ENCODE measurements around the gene CDH6. TPM values are rescaled to one million over a fixed set of nuclear protein-coding genes. Genes with fewer than 3 reads are reported as not detected.

The CDH6 gene
- 13.1 TPM for polyA plus RNA-seq
- long read RNA-seq, donor 1, full-length matches to known transcripts = 1 of 1 reads
- long read RNA-seq, donor 1, partial matches to known transcripts = 0 of 1 reads
- long read RNA-seq, donor 1, other reads (novel, unspliced or antisense) = 0 of 1 reads
- long read RNA-seq, donor 2 = 0 reads
- long read RNA-seq, donor 3, full-length matches to known transcripts = 2 of 2 reads
- long read RNA-seq, donor 3, partial matches to known transcripts = 0 of 2 reads
- long read RNA-seq, donor 3, other reads (novel, unspliced or antisense) = 0 of 2 reads
- long read RNA-seq, donor 4 = 0 reads
- long read RNA-seq, donor 5 = 0 reads
- long read RNA-seq, donor 6, partial matches to known transcripts = 6 of 6 reads
- long read RNA-seq, donor 6, other reads (novel, unspliced or antisense) = 0 of 6 reads
- long read RNA-seq, donor 7 = 0 reads
- long read RNA-seq, donor 8, full-length matches to known transcripts = 1 of 1 reads
- long read RNA-seq, donor 8, partial matches to known transcripts = 0 of 1 reads
- long read RNA-seq, donor 8, other reads (novel, unspliced or antisense) = 0 of 1 reads
- long read RNA-seq, donor 9, partial matches to known transcripts = 0 of 1 reads
- long read RNA-seq, donor 9, other reads (novel, unspliced or antisense) = 0 of 1 reads
- long read RNA-seq, donor 10, full-length matches to known transcripts = 2 of 2 reads
- long read RNA-seq, donor 10, partial matches to known transcripts = 0 of 2 reads
- long read RNA-seq, donor 10, other reads (novel, unspliced or antisense) = 0 of 2 reads
- long read RNA-seq, donor 11 = 0 reads

GRCh38 chr5:31193591-31194467 lies at the start of gene CDH6:
CDH6 (plus strand) TSS chr5:31193686; CDS start chr5:31267474, 73,788 bp downstream.
- H3K9me3 ChIP-seq (ENCODE audit: control insufficient read depth, low read depth, low read length) = no peaks in the 10 kb centered on the region
- 0% methylated on average over 2 of the region's 67 CpGs for WGBS (ENCODE audit: insufficient coverage, low lambda C conversion rate)
- H3K4me1 ChIP-seq (ENCODE audit: control insufficient read depth, insufficient read depth, low read length) = peaks cover 7% of the 10 kb centered on the region
- peaks cover 5% of the 10 kb centered on the region for H3K27me3 ChIP-seq (ENCODE audit: control insufficient read depth, insufficient read depth, low read length)
- peak within 1 kb of the TSS; percentile 71 for H3K27ac ChIP-seq (ENCODE audit: low read length)
- H3K4me3 ChIP-seq (ENCODE audit: low read length) = peak within 1 kb of the TSS; percentile 73
- no peaks in the 10 kb centered on the region for H3K36me3 ChIP-seq (ENCODE audit: control insufficient read depth, insufficient read depth, low read length)
- peak; percentile 63 to 79 for DNase-seq

DNA sequence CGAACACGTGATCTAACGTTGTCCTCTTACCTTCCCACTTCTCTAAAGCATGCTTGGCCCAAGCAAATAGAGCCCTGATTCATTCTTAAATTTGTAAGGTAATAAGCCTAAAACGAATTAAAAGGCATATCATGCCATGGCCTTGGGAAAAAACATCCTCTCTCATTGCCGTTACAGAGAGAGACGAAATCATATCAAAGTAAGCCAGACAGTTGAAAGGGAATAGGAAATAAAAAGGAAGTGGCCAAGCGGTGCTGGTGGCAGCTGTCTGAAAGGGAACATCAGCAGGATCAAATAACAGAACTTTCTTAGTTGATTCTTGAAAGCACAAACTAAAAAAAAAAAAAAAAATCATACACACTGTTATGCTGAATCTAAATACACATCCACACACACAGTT lies 49.1 kb upstream of the CDH6 start:
- WGBS (ENCODE audit: insufficient coverage, low lambda C conversion rate) = 86% methylated on average over 1 of the region's 7 CpGs
- H3K4me3 ChIP-seq (ENCODE audit: low read length) = no peak overlapping the region
- DNase-seq = no peak
- H3K4me1 ChIP-seq (ENCODE audit: control insufficient read depth, insufficient read depth, low read length) = no peaks in the 10 kb centered on the region
- H3K27ac ChIP-seq (ENCODE audit: low read length) = no peak overlapping the region
- H3K9me3 ChIP-seq (ENCODE audit: control insufficient read depth, low read depth, low read length) = no peaks in the 10 kb centered on the region
- H3K27me3 ChIP-seq (ENCODE audit: control insufficient read depth, insufficient read depth, low read length) = no peaks in the 10 kb centered on the region
- no peaks in the 10 kb centered on the region for H3K36me3 ChIP-seq (ENCODE audit: control insufficient read depth, insufficient read depth, low read length)

GRCh38 chr5:31148959-31149475 lies 44.5 kb upstream of the CDH6 start:
- no peaks in the 10 kb centered on the region for H3K36me3 ChIP-seq (ENCODE audit: control insufficient read depth, insufficient read depth, low read length)
- no peaks in the 10 kb centered on the region for H3K4me1 ChIP-seq (ENCODE audit: control insufficient read depth, insufficient read depth, low read length)
- DNase-seq = no peak
- no peak overlapping the region for H3K4me3 ChIP-seq (ENCODE audit: low read length)
- 67% methylated on average over 1 of the region's 2 CpGs for WGBS (ENCODE audit: insufficient coverage, low lambda C conversion rate)
- no peaks in the 10 kb centered on the region for H3K9me3 ChIP-seq (ENCODE audit: control insufficient read depth, low read depth, low read length)
- no peak overlapping the region for H3K27ac ChIP-seq (ENCODE audit: low read length)
- H3K27me3 ChIP-seq (ENCODE audit: control insufficient read depth, insufficient read depth, low read length) = no peaks in the 10 kb centered on the region

DNA sequence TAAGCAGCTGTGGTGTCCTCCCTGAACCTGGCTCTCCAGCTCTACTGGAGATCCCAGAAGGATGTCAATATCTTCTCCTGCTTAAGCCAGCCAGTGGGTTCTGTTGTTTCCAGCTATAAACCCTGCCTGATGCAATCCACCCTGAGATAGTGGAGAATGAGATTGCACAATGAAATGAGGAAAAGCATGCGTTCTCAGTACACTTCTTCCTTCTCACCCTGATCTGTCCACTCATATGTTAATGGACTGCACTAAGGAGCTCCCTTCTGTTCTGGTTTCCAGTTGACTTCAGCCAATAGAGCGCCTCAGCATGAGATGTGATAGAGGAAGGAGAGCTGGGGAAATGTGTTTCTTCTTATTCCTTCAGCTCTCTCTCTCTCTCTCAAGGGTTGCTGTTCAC lies 40.0 kb upstream of the CDH6 start:
- peak; percentile 70 to 89 for DNase-seq
- H3K4me3 ChIP-seq (ENCODE audit: low read length) = no peak overlapping the region
- H3K27me3 ChIP-seq (ENCODE audit: control insufficient read depth, insufficient read depth, low read length) = no peaks in the 10 kb centered on the region
- no CpG with 5 or more reads among the region's 2 CpGs for WGBS (ENCODE audit: insufficient coverage, low lambda C conversion rate)
- H3K27ac ChIP-seq (ENCODE audit: low read length) = peak overlapping the region; percentile 41
- no peaks in the 10 kb centered on the region for H3K36me3 ChIP-seq (ENCODE audit: control insufficient read depth, insufficient read depth, low read length)
- no peaks in the 10 kb centered on the region for H3K4me1 ChIP-seq (ENCODE audit: control insufficient read depth, insufficient read depth, low read length)
- no peaks in the 10 kb centered on the region for H3K9me3 ChIP-seq (ENCODE audit: control insufficient read depth, low read depth, low read length)

DNA sequence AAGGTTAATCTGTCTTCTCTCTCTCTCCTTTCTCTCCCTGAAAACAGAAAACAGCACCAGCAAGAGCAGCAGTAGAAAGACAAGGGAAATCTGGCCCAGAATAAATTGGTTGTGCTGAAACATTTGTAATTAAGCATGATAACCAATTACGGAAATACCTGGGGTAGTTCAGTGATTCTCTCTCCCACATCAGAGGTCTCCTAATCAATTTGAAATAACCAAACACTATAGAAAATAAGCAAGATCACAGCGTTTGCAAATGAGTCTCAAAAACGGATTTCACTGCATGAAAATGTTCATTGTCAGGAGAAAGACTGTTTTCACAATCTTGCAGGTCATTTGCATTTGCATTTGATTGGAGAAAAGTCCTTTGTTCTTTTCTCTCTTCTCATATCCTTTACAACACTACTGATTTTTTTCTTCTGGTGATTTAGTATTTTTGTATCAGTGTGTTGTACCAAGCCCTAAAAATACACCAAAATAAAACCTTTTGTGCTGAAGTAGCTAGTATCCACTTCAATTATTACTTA lies 36.8 kb upstream of the CDH6 start:
- Histone ChIP-seq H3K4me3 (ENCODE audit: low read length) (no peak overlapping the region), H3K4me1 (ENCODE audit: control insufficient read depth, insufficient read depth, low read length) (peaks cover 4% of the 10 kb centered on the region), H3K27ac (ENCODE audit: low read length) (no peak overlapping the region), H3K9me3 (ENCODE audit: control insufficient read depth, low read depth, low read length) (no peaks in the 10 kb centered on the region), H3K27me3 (ENCODE audit: control insufficient read depth, insufficient read depth, low read length) (no peaks in the 10 kb centered on the region), H3K36me3 (ENCODE audit: control insufficient read depth, insufficient read depth, low read length) (no peaks in the 10 kb centered on the region)
- WGBS (ENCODE audit: insufficient coverage, low lambda C conversion rate) = 50% methylated on average over 2 of the region's 3 CpGs
- no peak for DNase-seq

DNA sequence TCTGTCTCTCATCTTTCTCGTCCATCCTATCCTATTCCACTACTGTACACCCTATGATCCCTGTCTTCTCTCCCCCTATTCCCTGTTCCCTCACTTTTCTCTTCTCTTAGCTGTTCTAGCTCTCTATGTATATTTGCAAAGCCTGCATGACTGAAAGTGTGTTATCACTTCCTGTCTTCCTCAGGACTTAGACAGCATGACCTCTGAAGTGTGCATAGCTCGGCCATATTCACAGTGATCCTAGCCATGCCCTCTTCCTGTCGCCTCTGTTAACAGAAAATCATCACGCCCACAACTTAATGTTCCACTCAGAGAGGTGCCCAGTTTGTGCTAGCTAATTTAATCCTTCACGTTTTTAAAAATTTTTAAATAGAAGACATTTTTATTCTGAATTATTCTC lies 35.8 kb upstream of the CDH6 start:
- H3K4me3 ChIP-seq (ENCODE audit: low read length) = no peak overlapping the region
- no peak for DNase-seq
- 54% methylated on average over 5 of the region's 5 CpGs for WGBS (ENCODE audit: insufficient coverage, low lambda C conversion rate)
- no peaks in the 10 kb centered on the region for H3K36me3 ChIP-seq (ENCODE audit: control insufficient read depth, insufficient read depth, low read length)
- no peaks in the 10 kb centered on the region for H3K9me3 ChIP-seq (ENCODE audit: control insufficient read depth, low read depth, low read length)
- no peaks in the 10 kb centered on the region for H3K27me3 ChIP-seq (ENCODE audit: control insufficient read depth, insufficient read depth, low read length)
- H3K27ac ChIP-seq (ENCODE audit: low read length) = no peak overlapping the region
- H3K4me1 ChIP-seq (ENCODE audit: control insufficient read depth, insufficient read depth, low read length) = peaks cover 7% of the 10 kb centered on the region

DNA sequence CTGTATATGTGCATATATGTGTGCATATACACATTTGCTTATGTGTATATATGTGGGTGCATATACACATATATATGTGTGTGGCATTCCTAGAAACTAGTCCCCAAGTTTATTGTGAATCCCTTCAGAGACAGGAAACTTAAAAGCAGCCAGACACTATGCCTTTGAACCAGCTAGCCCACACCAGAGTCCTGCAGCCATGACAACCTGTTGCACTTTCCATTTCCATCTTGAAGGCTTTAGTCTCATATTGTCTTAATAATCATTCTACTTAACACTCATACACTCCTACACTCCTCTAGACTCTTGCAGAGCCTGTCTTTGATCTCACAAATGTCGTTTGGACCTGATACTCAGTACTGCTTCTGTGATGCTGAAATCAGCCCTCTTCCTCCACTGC lies 34.8 kb upstream of the CDH6 start:
- Histone ChIP-seq H3K9me3 (ENCODE audit: control insufficient read depth, low read depth, low read length) (no peaks in the 10 kb centered on the region), H3K4me1 (ENCODE audit: control insufficient read depth, insufficient read depth, low read length) (peaks cover 7% of the 10 kb centered on the region), H3K36me3 (ENCODE audit: control insufficient read depth, insufficient read depth, low read length) (no peaks in the 10 kb centered on the region), H3K4me3 (ENCODE audit: low read length) (no peak overlapping the region), H3K27me3 (ENCODE audit: control insufficient read depth, insufficient read depth, low read length) (no peaks in the 10 kb centered on the region), H3K27ac (ENCODE audit: low read length) (no peak overlapping the region)
- WGBS (ENCODE audit: insufficient coverage, low lambda C conversion rate) = 80% methylated on average over 1 of the region's 1 CpG
- DNase-seq = no peak

DNA sequence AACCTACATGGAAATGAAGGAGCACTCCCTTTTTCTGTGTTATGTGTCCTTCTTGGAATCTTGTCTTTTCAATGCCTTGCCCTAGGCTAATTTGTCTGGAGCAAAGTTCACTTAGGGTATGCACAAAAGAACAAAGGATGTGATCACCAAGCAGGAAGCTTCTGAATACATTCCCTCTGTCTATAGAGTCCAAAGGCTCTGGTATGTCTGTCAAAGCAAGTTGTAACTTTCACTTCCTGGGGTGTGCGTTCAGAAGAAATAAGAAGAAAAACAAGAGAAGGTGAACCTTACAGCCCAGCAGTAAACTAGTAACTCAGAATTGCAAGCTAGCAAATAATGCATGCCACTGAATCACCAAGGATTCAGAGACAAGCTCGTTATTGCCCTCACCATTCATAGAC lies 31.7 kb upstream of the CDH6 start:
- Histone ChIP-seq H3K4me1 (ENCODE audit: control insufficient read depth, insufficient read depth, low read length) (peaks cover 7% of the 10 kb centered on the region), H3K36me3 (ENCODE audit: control insufficient read depth, insufficient read depth, low read length) (no peaks in the 10 kb centered on the region), H3K9me3 (ENCODE audit: control insufficient read depth, low read depth, low read length) (no peaks in the 10 kb centered on the region), H3K27me3 (ENCODE audit: control insufficient read depth, insufficient read depth, low read length) (no peaks in the 10 kb centered on the region), H3K27ac (ENCODE audit: low read length) (peak overlapping the region; percentile 43), H3K4me3 (ENCODE audit: low read length) (no peak overlapping the region)
- no CpG with 5 or more reads among the region's 2 CpGs for WGBS (ENCODE audit: insufficient coverage, low lambda C conversion rate)
- DNase-seq = peak; percentile 86 to 96

DNA sequence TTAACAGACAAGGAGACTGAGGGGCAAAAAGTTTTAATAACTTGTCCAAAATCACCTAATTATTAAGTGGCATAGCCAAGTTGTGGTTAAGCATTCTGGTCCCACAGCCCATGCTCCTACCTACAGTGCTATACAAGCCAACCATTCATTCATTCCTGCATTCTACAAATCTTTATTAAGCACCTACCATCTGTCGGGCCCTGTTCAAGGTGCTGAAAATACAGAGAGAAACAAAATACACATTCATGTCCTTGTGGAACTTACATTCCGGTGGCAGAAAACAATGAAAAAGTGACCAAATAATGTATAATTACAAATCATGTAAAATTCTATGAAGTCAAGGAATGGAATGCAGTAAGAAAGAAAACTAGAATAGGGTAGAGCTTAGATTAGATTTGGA lies 27.8 kb upstream of the CDH6 start:
- no peak overlapping the region for H3K27ac ChIP-seq (ENCODE audit: low read length)
- no peaks in the 10 kb centered on the region for H3K9me3 ChIP-seq (ENCODE audit: control insufficient read depth, low read depth, low read length)
- H3K27me3 ChIP-seq (ENCODE audit: control insufficient read depth, insufficient read depth, low read length) = no peaks in the 10 kb centered on the region
- WGBS (ENCODE audit: insufficient coverage, low lambda C conversion rate) = 90% methylated on average over 1 of the region's 2 CpGs
- H3K4me3 ChIP-seq (ENCODE audit: low read length) = no peak overlapping the region
- no peaks in the 10 kb centered on the region for H3K36me3 ChIP-seq (ENCODE audit: control insufficient read depth, insufficient read depth, low read length)
- DNase-seq = no peak
- H3K4me1 ChIP-seq (ENCODE audit: control insufficient read depth, insufficient read depth, low read length) = peaks cover 7% of the 10 kb centered on the region

GRCh38 chr5:31169379-31169778 lies 24.1 kb upstream of the CDH6 start:
- no CpG with 5 or more reads among the region's 7 CpGs for WGBS (ENCODE audit: insufficient coverage, low lambda C conversion rate)
- H3K27ac ChIP-seq (ENCODE audit: low read length) = no peak overlapping the region

More at GRCh38 chr5:31169379-31169778, 24.1 kb upstream of the CDH6 start:
- DNase-seq = no peak
- Histone ChIP-seq H3K4me1 (ENCODE audit: control insufficient read depth, insufficient read depth, low read length) (peaks cover 3% of the 10 kb centered on the region), H3K4me3 (ENCODE audit: low read length) (no peak overlapping the region), H3K36me3 (ENCODE audit: control insufficient read depth, insufficient read depth, low read length) (no peaks in the 10 kb centered on the region), H3K27me3 (ENCODE audit: control insufficient read depth, insufficient read depth, low read length) (no peaks in the 10 kb centered on the region), H3K9me3 (ENCODE audit: control insufficient read depth, low read depth, low read length) (no peaks in the 10 kb centered on the region)
